Breast epithelium (tissue), 4 donors: ENCODE data around the gene KIAA0753. TPM values are rescaled to one million over a fixed set of nuclear protein-coding genes. Genes with fewer than 3 reads are reported as not detected.

ENCODE experiments used
- DNase-seq, 2 donors: peaks; one replicate each; pipeline ENCODE4 v3.0.0-alpha.2; 2019; ENCODE audit warnings: low spot score in 2 of 2
- H3K27ac ChIP-seq, 2 donors: fragments of 200-600 bp; sonication (generic) in 1 of 2; one replicate each; pipeline ENCODE4 v1.5.1; 2016 to 2019; ENCODE audit warnings: mild to moderate bottlenecking in 1 of 2
- H3K27me3 ChIP-seq, 2 donors: fragments of 200-600 bp; sonication (generic) in 1 of 2; one replicate each; pipeline versions ENCODE4 v1.5.1 to v1.6.0; 2017 to 2019; ENCODE audit warnings: control low read depth in 1 of 2, mild to moderate bottlenecking in 1 of 2
- H3K36me3 ChIP-seq: fragments of 200-600 bp; one replicate; pipeline ENCODE4 v1.5.1; 2019
- H3K4me1 ChIP-seq, 2 donors: fragments of 200-600 bp; sonication (generic); one replicate each; pipeline ENCODE4 v1.5.1; 2016 to 2019; ENCODE audit warnings: control low read depth in 1 of 2
- H3K4me3 ChIP-seq, 3 donors: fragments of 200-600 bp; sonication (generic); 1 replicate in 2 of 3; 2 replicates in 1 of 3; pipeline ENCODE4 v1.5.1; 2016 to 2019; ENCODE audit warnings: mild to moderate bottlenecking in 3 of 3, moderate library complexity in 2 of 3
- H3K9me3 ChIP-seq, 2 donors: fragments of 200-600 bp; sonication (generic) in 1 of 2; one replicate each; pipeline ENCODE4 v1.5.1; 2016 to 2019; ENCODE audit warnings: control low read depth in 1 of 2
- POLR2A ChIP-seq: fragments of 450-650 bp; IDR thresholded peaks from one replicate; pipeline ENCODE4 v1.6.1; 2016; ENCODE audit warnings: antibody characterized with exemption, mild to moderate bottlenecking, moderate library complexity
- POLR2AphosphoS5 ChIP-seq, 3 donors: sonication (generic); formaldehyde crosslinking; IDR thresholded peaks; one replicate each; pipeline ENCODE4 v1.6.1; 2017; ENCODE audit warnings: antibody characterized with exemption in 3 of 3
- intact Hi-C: fragments of 100-400 bp; cut with DNase I; formaldehyde crosslinking; loops from one replicate; pipeline ENCODE4 v1.15.1; 2023; ENCODE audit warnings: low total_unique reads
- total RNA-seq, 3 donors: library from RNA; depleted of rRNA; stranded (reverse); fragments of >200 nt; gene quantifications; one replicate each; pipeline ENCODE4 v1.1.0, GENCODE V29; 2016
- TF ChIP-seq, protein P1 (sequence below), 3 donors: fragments of 450-650 bp; IDR thresholded peaks; one replicate each; pipeline ENCODE4 v1.5.1; 2016 to 2017; ENCODE audit warnings: antibody characterized with exemption in 3 of 3, mild to moderate bottlenecking in 3 of 3, moderate library complexity in 3 of 3

Gene KIAA0753
- 10 to 100 TPM; 10.1 to 26.5 (median 25.6) TPM for total RNA-seq

DNA sequence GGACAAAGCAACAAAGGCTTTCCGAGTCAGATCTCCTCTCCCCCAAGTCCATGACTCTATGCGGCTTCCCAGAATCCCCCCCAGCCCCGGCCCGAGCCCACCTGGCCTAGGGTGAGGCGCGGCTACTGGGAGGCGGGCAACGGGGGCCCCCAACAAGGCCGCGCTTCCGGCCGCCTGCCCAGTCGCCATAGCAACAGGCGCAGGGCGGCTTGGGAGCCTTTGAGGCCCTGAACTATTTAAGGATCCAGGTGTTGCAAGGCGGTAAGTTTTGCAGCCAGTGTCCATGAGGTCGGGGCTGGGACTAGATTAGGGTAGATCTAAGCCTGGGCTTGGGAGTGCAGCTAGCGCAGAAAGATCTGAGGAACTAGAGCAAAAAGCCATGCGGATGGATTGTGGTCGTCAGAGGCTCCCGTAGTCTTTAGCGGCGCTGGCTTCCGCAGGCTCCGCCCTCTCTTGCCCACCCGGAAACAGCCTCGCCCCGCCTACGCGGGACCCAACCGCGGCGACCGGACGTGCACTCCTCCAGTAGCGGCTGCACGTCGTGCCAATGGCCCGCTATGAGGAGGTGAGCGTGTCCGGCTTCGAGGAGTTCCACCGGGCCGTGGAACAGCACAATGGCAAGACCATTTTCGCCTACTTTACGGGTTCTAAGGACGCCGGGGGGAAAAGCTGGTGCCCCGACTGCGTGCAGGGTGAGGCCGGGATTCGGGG is at the start of gene KIAA0753, which contains the start of gene TXNDC17:
TSS of gene KIAA0753 (minus strand) at position 176 of the 711 bp plus-strand sequence. CDS start 5,608 bp downstream, outside the sequence.
TSS of gene TXNDC17 (plus strand) at position 525 of the 711 bp plus-strand sequence. CDS start at position 548, 23 bp downstream.
- H3K4me3 ChIP-seq, result peak within 1 kb of the TSS; percentile 71 to 77 (median 76)
- intact Hi-C loops, result no loop called here
- peak; percentile 79 to 85 for DNase-seq
- H3K9me3 ChIP-seq, result no peaks in the 10 kb centered on the region
- peak within 1 kb of the TSS; percentile 85 to 95 for H3K27ac ChIP-seq
- peaks cover 5 to 20% of the 10 kb centered on the region in 2 donors for H3K4me1 ChIP-seq
- TF ChIP-seq, protein P1, sequence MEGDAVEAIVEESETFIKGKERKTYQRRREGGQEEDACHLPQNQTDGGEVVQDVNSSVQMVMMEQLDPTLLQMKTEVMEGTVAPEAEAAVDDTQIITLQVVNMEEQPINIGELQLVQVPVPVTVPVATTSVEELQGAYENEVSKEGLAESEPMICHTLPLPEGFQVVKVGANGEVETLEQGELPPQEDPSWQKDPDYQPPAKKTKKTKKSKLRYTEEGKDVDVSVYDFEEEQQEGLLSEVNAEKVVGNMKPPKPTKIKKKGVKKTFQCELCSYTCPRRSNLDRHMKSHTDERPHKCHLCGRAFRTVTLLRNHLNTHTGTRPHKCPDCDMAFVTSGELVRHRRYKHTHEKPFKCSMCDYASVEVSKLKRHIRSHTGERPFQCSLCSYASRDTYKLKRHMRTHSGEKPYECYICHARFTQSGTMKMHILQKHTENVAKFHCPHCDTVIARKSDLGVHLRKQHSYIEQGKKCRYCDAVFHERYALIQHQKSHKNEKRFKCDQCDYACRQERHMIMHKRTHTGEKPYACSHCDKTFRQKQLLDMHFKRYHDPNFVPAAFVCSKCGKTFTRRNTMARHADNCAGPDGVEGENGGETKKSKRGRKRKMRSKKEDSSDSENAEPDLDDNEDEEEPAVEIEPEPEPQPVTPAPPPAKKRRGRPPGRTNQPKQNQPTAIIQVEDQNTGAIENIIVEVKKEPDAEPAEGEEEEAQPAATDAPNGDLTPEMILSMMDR (IDR thresholded peaks at IDR 0.05), result no peak
- TF ChIP-seq POLR2A, result peak; percentile 61
- peak; percentile 71 to 88 (median 73) for TF ChIP-seq POLR2AphosphoS5 (IDR thresholded peaks at IDR 0.05)
- H3K27me3 ChIP-seq, result no peaks in the 10 kb centered on the region
- H3K36me3 ChIP-seq, result no peaks in the 10 kb centered on the region

DNA sequence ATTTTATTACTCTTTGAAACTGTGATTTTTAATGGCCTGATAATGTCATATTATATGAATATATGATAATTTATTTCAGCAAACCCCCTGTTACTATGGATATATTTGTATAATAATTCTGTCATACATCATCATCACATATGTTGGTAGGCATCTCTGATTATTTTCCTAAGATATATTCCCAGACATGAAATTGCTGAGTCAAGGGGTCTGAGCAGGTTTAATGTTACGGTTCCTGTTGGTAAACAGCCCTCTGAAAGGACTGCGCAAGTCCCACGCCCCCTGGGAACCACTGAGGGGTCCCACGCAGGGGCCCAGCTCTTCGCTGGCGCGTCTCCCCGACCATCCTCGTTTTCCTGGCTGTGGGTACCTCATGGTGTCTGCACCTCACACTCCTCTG is 48.4 kb upstream of the KIAA0753 start:
- no peaks in the 10 kb centered on the region for H3K9me3 ChIP-seq
- no peak for DNase-seq
- TF ChIP-seq POLR2AphosphoS5 (IDR thresholded peaks at IDR 0.05) (no peak), POLR2A (no peak)
- TF ChIP-seq, protein P1 (IDR thresholded peaks at IDR 0.05), result no peak
- no peak overlapping the region for H3K4me3 ChIP-seq
- H3K27ac ChIP-seq, result no peak overlapping the region
- H3K36me3 ChIP-seq, result no peaks in the 10 kb centered on the region
- intact Hi-C loops, result no loop called here
- no peaks in the 10 kb centered on the region for H3K4me1 ChIP-seq
- H3K27me3 ChIP-seq, result no peaks in the 10 kb centered on the region

DNA sequence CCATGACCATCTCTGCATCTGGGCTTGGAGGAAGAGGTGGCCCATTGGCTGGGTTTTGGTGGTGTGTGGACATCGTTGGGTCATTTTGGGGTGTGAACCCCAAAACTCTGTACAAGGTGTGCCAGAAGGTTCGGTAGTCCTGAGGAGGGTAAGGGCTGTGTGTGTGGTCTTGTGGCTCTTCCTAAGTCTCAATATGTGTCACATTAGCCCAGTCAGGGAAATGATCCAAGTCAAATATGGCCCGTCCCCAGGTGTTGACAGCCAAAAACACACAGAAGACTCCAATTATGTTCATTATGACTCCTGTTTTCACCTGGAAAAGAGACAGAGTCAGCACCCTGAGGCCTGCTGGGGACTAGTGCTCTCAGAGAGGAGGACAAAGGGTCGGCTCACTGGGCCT is 45.5 kb upstream of the KIAA0753 start:
- H3K4me1 ChIP-seq, result no peaks in the 10 kb centered on the region
- H3K4me3 ChIP-seq, result no peak overlapping the region
- no peak for DNase-seq
- TF ChIP-seq, protein P1 (IDR thresholded peaks at IDR 0.05), result no peak
- TF ChIP-seq POLR2A (no peak), POLR2AphosphoS5 (IDR thresholded peaks at IDR 0.05) (no peak)
- H3K9me3 ChIP-seq, result no peaks in the 10 kb centered on the region
- intact Hi-C loops, result no loop called here
- H3K27ac ChIP-seq, result no peak overlapping the region
- no peaks in the 10 kb centered on the region for H3K27me3 ChIP-seq
- H3K36me3 ChIP-seq, result no peaks in the 10 kb centered on the region

DNA sequence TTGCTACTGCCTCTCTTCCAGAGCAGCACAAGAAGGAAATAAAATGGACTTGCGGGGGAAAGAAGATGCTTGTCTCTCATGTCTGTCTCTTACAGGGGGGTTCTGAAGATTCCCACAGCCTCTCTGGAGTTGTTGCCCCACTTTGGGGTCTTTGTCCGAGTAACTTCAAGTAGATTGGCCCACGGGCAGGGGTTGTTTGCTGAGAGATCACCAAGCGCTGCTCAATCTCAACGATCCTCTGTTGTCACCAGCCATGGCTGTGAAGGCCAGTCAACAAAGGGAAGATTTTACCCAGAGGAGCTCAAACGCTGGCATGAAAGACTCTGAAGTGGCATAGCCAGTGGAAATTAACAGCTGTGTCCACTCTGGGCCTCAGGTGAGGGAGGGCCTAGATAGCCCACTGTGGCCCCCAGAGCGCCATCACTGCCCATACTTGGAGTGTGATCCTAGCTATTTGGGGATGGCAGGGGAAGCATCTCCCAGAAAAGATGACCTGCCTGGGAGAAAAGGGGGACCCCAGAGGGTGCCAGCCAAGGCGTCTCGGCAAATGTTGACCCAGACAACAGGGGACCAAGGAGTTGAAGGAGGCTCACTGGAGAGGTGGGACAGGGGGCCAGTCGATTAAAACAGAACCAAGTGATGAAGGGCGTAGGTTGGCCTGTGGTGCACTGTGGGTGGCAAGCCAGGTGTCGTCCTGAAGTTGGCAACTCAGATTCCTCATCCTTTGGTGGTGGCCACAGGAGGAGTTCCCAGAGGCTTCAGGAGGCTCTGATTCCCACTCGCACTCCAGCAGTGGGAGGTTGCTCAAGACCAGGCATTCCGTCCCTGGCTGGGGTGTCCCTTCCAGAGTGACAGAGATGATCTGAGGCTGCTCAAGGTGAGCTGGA is 44.6 kb upstream of the KIAA0753 start:
- H3K36me3 ChIP-seq, result no peaks in the 10 kb centered on the region
- H3K27ac ChIP-seq, result no peak overlapping the region
- no peak overlapping the region for H3K4me3 ChIP-seq
- no peaks in the 10 kb centered on the region for H3K4me1 ChIP-seq
- DNase-seq, result no peak
- H3K27me3 ChIP-seq, result no peaks in the 10 kb centered on the region
- TF ChIP-seq POLR2A, result no peak
- no peaks in the 10 kb centered on the region for H3K9me3 ChIP-seq
- intact Hi-C loops, result no loop called here

DNA sequence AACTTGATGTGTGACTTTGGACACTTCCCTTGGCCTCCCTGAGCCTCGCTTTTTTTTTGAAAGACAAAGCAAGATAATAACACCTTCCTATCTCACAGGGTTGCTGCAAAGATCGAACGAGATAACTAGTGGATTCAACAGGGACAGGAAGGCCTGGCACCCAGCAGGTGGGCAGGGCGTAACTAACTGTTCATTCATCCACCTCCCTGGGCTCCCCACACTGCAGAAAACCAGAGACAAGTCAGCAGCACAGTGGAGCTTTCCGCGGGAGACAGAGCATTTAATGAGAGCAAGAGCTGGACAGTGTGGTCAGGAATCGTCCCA is 43.9 kb upstream of the KIAA0753 start:
- TF ChIP-seq, protein P1 (IDR thresholded peaks at IDR 0.05), result no peak
- TF ChIP-seq POLR2A, result no peak
- no peak for TF ChIP-seq POLR2AphosphoS5 (IDR thresholded peaks at IDR 0.05)
- Histone ChIP-seq H3K27ac (no peak overlapping the region), H3K9me3 (no peaks in the 10 kb centered on the region), H3K4me3 (no peak overlapping the region), H3K4me1 (no peaks in the 10 kb centered on the region), H3K36me3 (no peaks in the 10 kb centered on the region), H3K27me3 (no peaks in the 10 kb centered on the region)
- intact Hi-C loops, result no loop called here
- DNase-seq, result no peak
